Measurements from ENCODE around the gene GNA15.

GRCh38 chr19:3196064-3196932, 60.5 kb downstream of the GNA15 start:
- TF ChIP-seq POLR2AphosphoS5 (IDR thresholded peaks at IDR 0.05) (no peak), CTCF (IDR thresholded peaks at IDR 0.05) (no peak)

Data from breast epithelium (tissue), 3 donors.